Testis (tissue), 2 donors: ENCODE measurements around the gene CARM1.
"Not testable (repeated sequence)": the region's sequence is repeated elsewhere in the genome, so short reads cannot be mapped to it uniquely, and the experiment has no call there.

Source experiments
- CTCF ChIP-seq, 3 experiments: fragments of 450-650 bp in 2 of 3; fragments of 200-600 bp in 1 of 3; sonication (generic) in 1 of 3; IDR thresholded peaks; one replicate each; pipeline ENCODE4 v1.5.1; 2016 to 2019; ENCODE audit warnings: antibody characterized with exemption in 3 of 3, mild to moderate bottlenecking in 2 of 3, moderate library complexity in 1 of 3
- POLR2A ChIP-seq: fragments of 450-650 bp; IDR thresholded peaks from one replicate; pipeline ENCODE4 v1.6.1; 2017; ENCODE audit warnings: antibody characterized with exemption, mild to moderate bottlenecking, moderate library complexity

GRCh38 chr19:10943412-10943811 lies 72.1 kb downstream of the CARM1 start:
- not testable (repeated sequence) for TF ChIP-seq CTCF (IDR thresholded peaks at IDR 0.05); POLR2A
